H1 (cell line): ENCODE results near the gene GDAP1L1. TPM values are rescaled to one million over a fixed set of nuclear protein-coding genes. Genes with fewer than 3 reads are reported as not detected.

Experiments
- ATF3 ChIP-seq: IDR thresholded peaks from 2 replicates; pipeline ENCODE4 v1.6.1; 2011; ENCODE audit warnings: low read depth, mild to moderate bottlenecking, low read length; ENCODE audit not compliant: insufficient read depth
- CBX5 ChIP-seq: fragments of 300-800, 300-1000 bp; sonication (generic); IDR thresholded peaks from 2 replicates; pipeline ENCODE4 v1.7.1; 2016; ENCODE audit warnings: antibody characterized with exemption, low read length, low read depth
- HDAC6 ChIP-seq: IDR thresholded peaks from one replicate; pipeline ENCODE4 v1.7.1; 2012; ENCODE audit warnings: low read depth, mild to moderate bottlenecking, inconsistent platforms, low read length, moderate library complexity
- NRF1 ChIP-seq: IDR thresholded peaks from 2 replicates; pipeline ENCODE4 v1.6.1; 2011; ENCODE audit warnings: mild to moderate bottlenecking, low read depth, low read length, improper control_type of control experiment
- SIX5 ChIP-seq: IDR thresholded peaks from 2 replicates; pipeline ENCODE4 v1.6.1; 2011; ENCODE audit warnings: mild to moderate bottlenecking, low read depth, low read length
- SUZ12 ChIP-seq: fragments of 200-600 bp; sonication (generic); IDR thresholded peaks from 2 replicates; pipeline ENCODE4 v1.6.1; 2012; ENCODE audit warnings: mild to moderate bottlenecking, inconsistent platforms, low read length, moderate library complexity, mixed read lengths
- polyA plus RNA-seq, 7 experiments: library from polyadenylated mRNA; depleted of rRNA in 3 of 7; stranded (reverse) in 5 of 7; unstranded in 2 of 7; fragments of >200 nt in 5 of 7; fragments of 200-250 nt in 2 of 7; gene quantifications; 1 replicate in 5 of 7; 2 replicates in 1 of 7; 4 replicates in 1 of 7; pipeline versions ENCODE4 v1.2.1 to v1.2.3, GENCODE V29; 2011 to 2013; ENCODE audit warnings: missing spikeins in 2 of 7, mixed read lengths in 2 of 7
- total RNA-seq: library from RNA; stranded (reverse); fragmentation: NEBNext Ultra II Directional; extraction: Animal tissue kit (Norgen Biotek cat#: 25700); gene quantifications from 2 replicates; pipeline ENCODE4 v1.2.1, GENCODE V29; 2021

The GDAP1L1 gene
- total and polyA plus RNA-seq, 2 of the 8 experiments (the other 6 are each of a cell fraction or from before 2014, with no cell fraction given), result 8.5 to 63.1 TPM

DNA sequence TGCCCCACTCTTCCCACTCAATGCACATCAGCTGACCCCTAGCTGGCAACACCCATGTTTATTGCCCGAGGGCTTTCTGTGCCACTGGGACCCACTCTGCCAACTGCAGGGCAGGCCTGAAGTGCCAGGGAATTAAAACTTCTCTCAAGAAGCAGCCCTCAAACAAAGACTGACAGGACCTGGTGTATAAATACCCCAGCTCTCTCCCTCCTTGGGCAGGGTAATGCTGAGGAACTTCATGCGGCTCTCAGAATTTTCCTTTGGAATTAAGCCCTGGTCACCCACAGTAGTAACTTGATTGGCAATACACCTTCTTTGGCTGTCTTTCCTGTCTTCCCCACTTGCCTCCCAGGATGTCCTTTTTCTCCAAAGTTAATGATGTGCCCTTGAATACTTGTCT lies 5.3 kb upstream of the GDAP1L1 start (continued):
- TF ChIP-seq SIX5 (no peak), HDAC6 (no peak), ATF3 (no peak), NRF1 (no peak), SUZ12 (no peak), CBX5 (no peak)
